K562 (cell line): ENCODE results near the gene KIF6. TPM values are rescaled to one million over a fixed set of nuclear protein-coding genes. Genes with fewer than 3 reads are reported as not detected.

Experiments used
- ATAC-seq: fragments of 200-7000 bp; cut with Tn5 transposase; 3 replicates; pipeline ENCODE4 v1.9.1; 2020; ENCODE audit warnings: moderate library complexity
- BruUV-seq: library from RNA; stranded (reverse); fragments of 400-500 nt; replicated peaks from 2 replicates; lab custom pipeline; 2021; lab: Mats Ljungman, UMichigan
- CTCF ChIA-PET: fragments of 300-600 bp; formaldehyde crosslinking; extraction: SDS; loops from one replicate; lab custom pipeline; 2021; ENCODE audit warnings: low intra/inter-chr PET ratio; lab: Yijun Ruan, JAX
- POLR2A ChIA-PET: fragments of 300-600, 350-650 bp; sonication (Branson Sonifier 250); formaldehyde crosslinking; extraction: SDS; loops from one replicate; lab custom pipeline; 2021; ENCODE audit warnings: antibody characterized with exemption, inconsistent platforms; lab: Yijun Ruan, JAX
- DNase-seq, 4 experiments: peaks; one replicate each; pipeline versions ENCODE4 v3.0.0 to v3.0.0-alpha.2; 2011 to 2018; ENCODE audit warnings: low spot score in 3 of 4, mixed read lengths in 3 of 4; ENCODE audit errors: extremely low read depth in 1 of 4
- FAIRE-seq: peaks from 2 replicates; lab custom pipeline; 2011; peaks lifted over from hg19 to GRCh38; lab: Jason Lieb, UNC
- H2AFZ ChIP-seq: 2 replicates; pipeline ENCODE4 v1.6.0; 2011; ENCODE audit warnings: low read depth, low read length, control low read depth, inconsistent platforms
- H3K27ac ChIP-seq: fragments of 200-600 bp; 3 replicates; pipeline ENCODE4 v1.8.0; 2011; ENCODE audit warnings: low read depth, mild to moderate bottlenecking, control low read depth, inconsistent platforms, low read length, moderate library complexity, mixed read lengths; ENCODE audit errors: extremely low read depth
- H3K27me3 ChIP-seq, 2 experiments: fragments of 300-600 bp in 1 of 2; 2 replicates in 1 of 2; 3 replicates in 1 of 2; pipeline versions ENCODE4 v1.6.0 to v1.8.0; 2011; ENCODE audit warnings: inconsistent platforms in 2 of 2, low read length in 2 of 2, mild to moderate bottlenecking in 1 of 2, mixed read lengths in 1 of 2, moderate library complexity in 1 of 2; ENCODE audit not compliant: control insufficient read depth in 2 of 2, insufficient read depth in 2 of 2
- H3K36me3 ChIP-seq: fragments of 300-600 bp; 3 replicates; pipeline ENCODE4 v1.8.0; 2011; ENCODE audit warnings: mild to moderate bottlenecking, low read length, inconsistent platforms; ENCODE audit not compliant: control insufficient read depth, insufficient read depth
- H3K4me1 ChIP-seq, 2 experiments: fragments of 200-600 bp in 1 of 2; replicated peaks in 1 of 2; 2 replicates in 1 of 2; 3 replicates in 1 of 2; pipeline versions ENCODE4 v1.5.1 to v1.8.0; 2011; ENCODE audit warnings: inconsistent platforms in 2 of 2, low read length in 2 of 2, mild to moderate bottlenecking in 1 of 2, mixed read lengths in 1 of 2, moderate library complexity in 1 of 2; ENCODE audit not compliant: control insufficient read depth in 2 of 2, insufficient read depth in 2 of 2
- H3K4me2 ChIP-seq: 2 replicates; pipeline ENCODE4 v1.6.1; 2011; ENCODE audit warnings: low read length, control low read depth, inconsistent platforms, mixed read lengths; ENCODE audit not compliant: insufficient read depth
- H3K4me3 ChIP-seq: fragments of 200-600 bp; sonication (generic), shearing (Covaris generic); 2 replicates; pipeline ENCODE4 v1.5.1; 2016; ENCODE audit warnings: control low read depth, inconsistent platforms
- H3K79me2 ChIP-seq: fragments of 200-600 bp; 3 replicates; pipeline ENCODE4 v1.8.0; 2011; ENCODE audit warnings: low read length, inconsistent platforms; ENCODE audit not compliant: control insufficient read depth, insufficient read depth
- H3K9ac ChIP-seq, 2 experiments: 2 replicates each; pipeline versions ENCODE4 v1.6.0 to v1.6.1; 2011; ENCODE audit warnings: low read depth in 2 of 2, low read length in 2 of 2, control low read depth in 1 of 2, inconsistent platforms in 1 of 2, mild to moderate bottlenecking in 1 of 2, mixed read lengths in 1 of 2; ENCODE audit not compliant: insufficient read depth in 1 of 2
- H3K9me1 ChIP-seq: one replicate; pipeline ENCODE4 v1.6.0; 2011; ENCODE audit warnings: inconsistent platforms, mild to moderate bottlenecking, low read length, moderate library complexity; ENCODE audit not compliant: control insufficient read depth, insufficient read depth
- H3K9me3 ChIP-seq: replicated peaks from 2 replicates; pipeline ENCODE4 v1.5.1; 2011; ENCODE audit warnings: low read depth, low read length, inconsistent platforms; ENCODE audit not compliant: control insufficient read depth, insufficient read depth
- H4K20me1 ChIP-seq: replicated peaks from 2 replicates; pipeline ENCODE4 v1.6.1; 2011; ENCODE audit warnings: low read length, inconsistent platforms, mixed read lengths; ENCODE audit not compliant: control insufficient read depth, insufficient read depth
- CTCF ChIP-seq, 3 experiments: IDR thresholded peaks in 2 of 3; conservative IDR thresholded peaks in 1 of 3; 2 replicates each; pipeline ENCODE4 v1.5.1; 2011 to 2012; ENCODE audit warnings: low read length in 3 of 3, mild to moderate bottlenecking in 3 of 3, control low read depth in 2 of 3, improper control_type of control experiment in 1 of 3, inconsistent platforms in 1 of 3, low read depth in 1 of 3, mixed read lengths in 1 of 3, moderate library complexity in 1 of 3; ENCODE audit not compliant: insufficient read depth in 2 of 3
- ESRRA ChIP-seq: fragments of 450-650 bp; IDR thresholded peaks from 2 replicates; pipeline ENCODE4 v1.6.1; 2014; ENCODE audit warnings: low read depth, mild to moderate bottlenecking, moderate library complexity, borderline replicate concordance
- NFATC3 ChIP-seq: fragments of 450-650 bp; IDR thresholded peaks from 2 replicates; pipeline ENCODE4 v1.6.1; 2017; ENCODE audit warnings: mild to moderate bottlenecking
- REST ChIP-seq, 2 experiments: fragments of 450-650 bp; formaldehyde crosslinking in 1 of 2; IDR thresholded peaks; 2 replicates each; pipeline versions ENCODE4 v1.4.0 to v1.6.1; 2014 to 2020; ENCODE audit warnings: mild to moderate bottlenecking in 2 of 2, borderline replicate concordance in 1 of 2, low read depth in 1 of 2
- RNF219 ChIP-seq: fragments of 250-450 bp; sonication (Bioruptor Pico); IDR thresholded peaks from 2 replicates; pipeline ENCODE4 v1.5.0; 2022; ENCODE audit warnings: mild to moderate bottlenecking
- SOX6 ChIP-seq: fragments of 450-650 bp; IDR thresholded peaks from 2 replicates; pipeline ENCODE4 v1.6.1; 2014; ENCODE audit warnings: mild to moderate bottlenecking
- STAG1 ChIP-seq: sonication (generic); formaldehyde crosslinking; IDR thresholded peaks from 2 replicates; pipeline ENCODE4 v1.5.0; 2020; ENCODE audit warnings: missing genetic modification reagents, borderline replicate concordance
- ZFP1 ChIP-seq: fragments of 450-650 bp; formaldehyde crosslinking; IDR thresholded peaks from 2 replicates; pipeline ENCODE4 v1.4.0; 2020; ENCODE audit warnings: mild to moderate bottlenecking, mixed read lengths
- ZNF77 ChIP-seq: fragments of 250-450 bp; sonication (Bioruptor Pico); IDR thresholded peaks from 2 replicates; pipeline ENCODE4 v1.5.0; 2020
- ZNF830 ChIP-seq: fragments of 250-450 bp; sonication (Bioruptor Pico); IDR thresholded peaks from 2 replicates; pipeline ENCODE4 v1.5.0; 2021; ENCODE audit warnings: mild to moderate bottlenecking
- WGBS: fragments of 100-300 bp; shearing (Covaris generic); methylation state at CpG from one replicate; pipeline ENCODE4 v1.1.6; 2016; ENCODE audit warnings: low coverage, mixed read lengths; ENCODE audit not compliant: insufficient coverage; ENCODE audit errors: missing lambda C conversion rate; 5-methylcytosine and 5-hydroxymethylcytosine counted together
- in situ Hi-C: fragments of 300-500 bp; cut with MboI; formaldehyde crosslinking; loops from 4 replicates; pipeline ENCODE4 v1.15.0; 2018; ENCODE audit warnings: inconsistent platforms, mixed read lengths
- intact Hi-C: fragments of 100-400 bp; cut with micrococcal nuclease; formaldehyde crosslinking; loops from 2 replicates; pipeline ENCODE4 v1.14.2; 2022
- polyA plus RNA-seq, 8 experiments: library from polyadenylated mRNA; depleted of rRNA in 4 of 8; stranded (reverse) in 5 of 8; unstranded in 3 of 8; fragments of >200 nt; fragmentation: Nextera tagmentation in 2 of 8; fragmentation: Illumina TruSeq in 1 of 8; extraction: Ambion mirVana in 2 of 8; extraction: Trizol in 1 of 8; gene quantifications; 2 replicates each; pipeline versions ENCODE4 v1.2.1 to v1.2.3, GENCODE V29; 2011 to 2014; ENCODE audit warnings: inconsistent platforms in 1 of 8, missing spikeins in 1 of 8
- total RNA-seq, 7 experiments: library from RNA; depleted of rRNA in 6 of 7; stranded (reverse); fragments of >200 nt in 6 of 7; fragmentation: Illumina TruSeq in 2 of 7; extraction: Trizol in 2 of 7; gene quantifications; 2 replicates each; pipeline versions ENCODE4 v1.2.1 to v1.2.3, GENCODE V29; 2011 to 2021; ENCODE audit warnings: low replicate concordance in 1 of 7

The KIF6 gene
- total and polyA plus RNA-seq, 9 of the 15 experiments (the other 6 are each of a cell fraction or from before 2014, with no cell fraction given): not detected

- no peak for FAIRE-seq
- CTCF ChIA-PET: no interaction called here
- no peak for TF ChIP-seq ZNF77
- peak; percentile 21; the same call in 1 of the 2 replicates for TF ChIP-seq REST (IDR thresholded peaks at IDR 0.05; ENCODE audit: borderline replicate concordance)
- TF ChIP-seq REST (CRISPR knock-in tag; IDR thresholded peaks at IDR 0.05; ENCODE audit: low read depth): no peak
- no peak for TF ChIP-seq SOX6
- TF ChIP-seq RNF219 (CRISPR knock-in tag): no peak
- TF ChIP-seq STAG1 (CRISPR knock-in tag): peak; percentile 33; the same call in 1 of the 2 replicates
- no peak for TF ChIP-seq ESRRA
- no peak for TF ChIP-seq ZFP1 (CRISPR knock-in tag)
- no peak for TF ChIP-seq ZNF830 (CRISPR knock-in tag)
- TF ChIP-seq NFATC3: no peak
- TF ChIP-seq CTCF (IDR thresholded peaks at IDR 0.05 in 2 of 3, conservative IDR thresholded peaks at IDR 0.05 in 1 of 3; ENCODE audit: insufficient read depth in 2 of 3, low read depth in 1 of 3, low read length in 3 of 3): peak; percentile 54 to 63 (median 61)
Measured at GRCh38 chr6:39377539-39377950, 347.7 kb downstream of the KIF6 start.

More at GRCh38 chr6:39377539-39377950, 347.7 kb downstream of the KIF6 start:
- 0% methylated on average over 6 of the region's 6 CpGs for WGBS
- no peak overlapping the region for H2AFZ ChIP-seq
- no peaks in the 10 kb centered on the region for H4K20me1 ChIP-seq
- in situ Hi-C loops: no loop called here
- no peaks in the 10 kb centered on the region for H3K79me2 ChIP-seq
- no peak overlapping the region for H3K4me2 ChIP-seq
- intact Hi-C loops: loop anchor here (5.0 kb wide), 1 partner anchor 605 kb away; no protein-coding TSS in a partner anchor
- no peak overlapping the region for H3K9ac ChIP-seq
- DNase-seq (peak in 2 of 4 experiments; percentile 29 to 44), ATAC-seq (peak; percentile 82)
- H3K4me1 ChIP-seq: no peaks in the 10 kb centered on the region
- peaks cover 2 to 5% of the 10 kb centered on the region in 2 experiments; a peak in 2 of 5 replicates for H3K27me3 ChIP-seq
- no peaks in the 10 kb centered on the region for H3K9me1 ChIP-seq
- H3K27ac ChIP-seq: no peak overlapping the region
- BruUV-seq: no TSS peak
- H3K4me3 ChIP-seq: no peak overlapping the region
- POLR2A ChIA-PET: interaction anchor here (0.6 to 0.7 kb wide), 2 partner anchors 11 to 634 kb away, joined by 3 read pairs; no protein-coding TSS in a partner anchor
- H3K9me3 ChIP-seq: no peaks in the 10 kb centered on the region
- H3K36me3 ChIP-seq: no peaks in the 10 kb centered on the region
